HCT116 (cell line): ENCODE measurements around the gene UPB1. TPM values are rescaled to one million over a fixed set of nuclear protein-coding genes. Genes with fewer than 3 reads are reported as not detected.

Experiments used
- ATAC-seq: fragments of 200-7000 bp; cut with Tn5 transposase; 2 replicates; pipeline ENCODE4 v1.9.1; 2020; ENCODE audit warnings: mild to moderate bottlenecking, moderate library complexity
- BruUV-seq: library from RNA; stranded (reverse); fragments of 400-500 nt; replicated peaks from 2 replicates; lab custom pipeline; 2021; lab: Mats Ljungman, UMichigan
- CTCF ChIA-PET: fragments of 300-600 bp; sonication (Branson Sonifier 250); formaldehyde crosslinking; loops from one replicate; lab custom pipeline; 2021; ENCODE audit warnings: antibody characterized with exemption; lab: Charles Lee
- POLR2A ChIA-PET: fragments of 300-600, 350-600 bp; sonication (Branson Sonifier 250); formaldehyde crosslinking; loops from one replicate; lab custom pipeline; 2021; ENCODE audit warnings: antibody characterized with exemption; lab: Charles Lee
- RAD21 ChIA-PET, 2 experiments: fragments of 300-600 bp; sonication (Branson Sonifier 250); formaldehyde crosslinking; loops; one replicate each; lab custom pipeline; 2023; ENCODE audit warnings: low total read pairs in 2 of 2; ENCODE audit not compliant: uncharacterized antibody in 2 of 2, unreplicated experiment in 2 of 2, low non-redundant PET in 1 of 2; lab: Charles Lee
- DNase-seq: peaks from one replicate; pipeline ENCODE4 v3.0.0-alpha.2; 2010; ENCODE audit warnings: low read depth, low spot score
- H2AFZ ChIP-seq: fragments of 200-600 bp; shearing (Covaris generic), sonication (generic); 2 replicates; pipeline ENCODE4 v1.6.1; 2017; ENCODE audit warnings: low read depth, mixed run types, mixed read lengths, antibody characterized with exemption, low read length; ENCODE audit not compliant: poor library complexity, severe bottlenecking
- H3K27ac ChIP-seq: 2 replicates; pipeline ENCODE4 v1.5.1; 2012; ENCODE audit warnings: low read depth, low read length
- H3K27me3 ChIP-seq: fragments of 200-600 bp; sonication (generic); 2 replicates; pipeline ENCODE4 v1.6.1; 2016; ENCODE audit warnings: mixed run types, low read length, mixed read lengths; ENCODE audit not compliant: insufficient read depth
- H3K36me3 ChIP-seq, 2 experiments: fragments of 200-500 bp in 1 of 2; fragments of 200-600 bp in 1 of 2; sonication (Bioruptor generic) in 1 of 2; sonication (generic) in 1 of 2; 2 replicates each; pipeline versions ENCODE4 v1.5.1 to v1.6.1; 2014 to 2016; ENCODE audit warnings: low read length in 2 of 2, inconsistent platforms in 1 of 2, mixed read lengths in 1 of 2, mixed run types in 1 of 2; ENCODE audit not compliant: insufficient read depth in 2 of 2, control insufficient read depth in 1 of 2
- H3K4me1 ChIP-seq, 2 experiments: fragments of 200-600 bp in 1 of 2; sonication (generic) in 1 of 2; 2 replicates each; pipeline versions ENCODE4 v1.5.1 to v1.6.1; 2012 to 2017; ENCODE audit warnings: low read length in 2 of 2, inconsistent platforms in 1 of 2, mild to moderate bottlenecking in 1 of 2, mixed read lengths in 1 of 2, mixed run types in 1 of 2, moderate library complexity in 1 of 2; ENCODE audit not compliant: insufficient read depth in 2 of 2, control insufficient read depth in 1 of 2
- H3K4me2 ChIP-seq: fragments of 200-600 bp; sonication (generic); 2 replicates; pipeline ENCODE4 v1.6.1; 2017; ENCODE audit warnings: mixed run types, low read length, mixed read lengths
- H3K4me3 ChIP-seq, 2 experiments: fragments of 200-600 bp in 1 of 2; sonication (generic) in 1 of 2; replicated peaks in 1 of 2; 2 replicates each; pipeline ENCODE4 v1.5.1; 2011 to 2016; ENCODE audit warnings: low read length in 2 of 2, control low read depth in 1 of 2, low read depth in 1 of 2, mild to moderate bottlenecking in 1 of 2, mixed read lengths in 1 of 2, mixed run types in 1 of 2
- H3K79me2 ChIP-seq: fragments of 200-600 bp; sonication (generic); 2 replicates; pipeline ENCODE4 v1.6.1; 2017; ENCODE audit warnings: mild to moderate bottlenecking, mixed run types, low read length, moderate library complexity, mixed read lengths; ENCODE audit not compliant: insufficient read depth
- H3K9ac ChIP-seq: fragments of 200-600 bp; sonication (generic); 2 replicates; pipeline ENCODE4 v1.6.1; 2016; ENCODE audit warnings: low read length, mixed read lengths
- H3K9me2 ChIP-seq: fragments of 200-600 bp; sonication (generic), shearing (Covaris generic); 2 replicates; pipeline ENCODE4 v1.6.1; 2017; ENCODE audit warnings: mixed run types, mild to moderate bottlenecking, moderate library complexity; ENCODE audit not compliant: insufficient read depth
- H3K9me3 ChIP-seq, 2 experiments: fragments of 200-500 bp in 1 of 2; fragments of 200-600 bp in 1 of 2; sonication (Bioruptor generic) in 1 of 2; sonication (generic) in 1 of 2; 2 replicates each; pipeline ENCODE4 v1.6.1; 2014 to 2017; ENCODE audit warnings: low read length in 2 of 2, mixed read lengths in 2 of 2, inconsistent platforms in 1 of 2, low read depth in 1 of 2, mild to moderate bottlenecking in 1 of 2, mixed run types in 1 of 2, moderate library complexity in 1 of 2; ENCODE audit not compliant: control insufficient read depth in 1 of 2, insufficient read depth in 1 of 2
- H4K20me1 ChIP-seq: fragments of 200-600 bp; sonication (generic), shearing (Covaris generic); 2 replicates; pipeline ENCODE4 v1.6.1; 2017; ENCODE audit warnings: mixed run types, mild to moderate bottlenecking, moderate library complexity; ENCODE audit not compliant: insufficient read depth
- CBX3 ChIP-seq: IDR thresholded peaks from 2 replicates; pipeline ENCODE4 v1.6.1; 2012; ENCODE audit warnings: low read depth
- EZH2 ChIP-seq: fragments of 200-600 bp; sonication (generic); IDR thresholded peaks from 2 replicates; pipeline ENCODE4 v1.6.1; 2017; ENCODE audit warnings: antibody characterized with exemption, mixed run types
- FOSL1 ChIP-seq: IDR thresholded peaks from 2 replicates; pipeline ENCODE4 v1.6.1; 2012; ENCODE audit warnings: low read depth
- POLR2A ChIP-seq: IDR thresholded peaks from 2 replicates; pipeline ENCODE4 v1.7.0; 2011; ENCODE audit warnings: borderline replicate concordance; ENCODE audit not compliant: insufficient read depth, insufficient read length; ENCODE audit errors: extremely low read depth
- POLR2AphosphoS5 ChIP-seq: IDR thresholded peaks from 2 replicates; pipeline ENCODE4 v1.6.1; 2011; ENCODE audit warnings: mild to moderate bottlenecking, low read depth, low read length, moderate library complexity
- RAD21 ChIP-seq: IDR thresholded peaks from 2 replicates; pipeline ENCODE4 v1.6.1; 2012; ENCODE audit warnings: low read depth, mild to moderate bottlenecking
- ZBTB33 ChIP-seq: IDR thresholded peaks from 2 replicates; pipeline ENCODE4 v1.6.1; 2011; ENCODE audit warnings: mild to moderate bottlenecking, low read length, moderate library complexity; ENCODE audit not compliant: insufficient replicate concordance; ENCODE audit errors: extremely low read depth
- ZFX ChIP-seq: fragments of 450-650 bp; IDR thresholded peaks from 2 replicates; pipeline ENCODE4 v1.6.1; 2017
- intact Hi-C: fragments of 100-400 bp; cut with micrococcal nuclease; formaldehyde crosslinking; loops from 2 replicates; pipeline ENCODE4 v1.10.0; 2022
- total RNA-seq: library from RNA; stranded (reverse); gene quantifications from one replicate; pipeline ENCODE4 v1.2.1, GENCODE V29; 2021; ENCODE audit not compliant: unreplicated experiment

Gene UPB1
- total RNA-seq, 1 experiment from 2014 or later = 0.27 TPM

- RAD21 ChIA-PET = no interaction called here
- Histone ChIP-seq H4K20me1 (no peaks in the 10 kb centered on the region), H3K4me3 (no peak overlapping the region), H3K4me1 (peaks cover 4 to 13% of the 10 kb centered on the region in 2 experiments), H3K79me2 (no peaks in the 10 kb centered on the region), H3K9me3 (no peaks in the 10 kb centered on the region), H3K9me2 (no peaks in the 10 kb centered on the region), H3K27ac (no peak overlapping the region), H3K4me2 (no peak overlapping the region), H3K9ac (no peak overlapping the region), H3K36me3 (no peaks in the 10 kb centered on the region), H3K27me3 (no peaks in the 10 kb centered on the region), H2AFZ (no peak overlapping the region)
- DNase-seq = no peak
- ATAC-seq = no peak
- CTCF ChIA-PET = no interaction called here
- intact Hi-C loops = no loop called here
- no TSS peak for BruUV-seq
- TF ChIP-seq POLR2AphosphoS5 (no peak), EZH2 (no peak), ZBTB33 (no peak), ZFX (no peak), CBX3 (no peak), POLR2A (no peak), FOSL1 (no peak), RAD21 (no peak)
- POLR2A ChIA-PET = no interaction called here
These were observed 34.6 kb upstream of the UPB1 start for GRCh38 chr22:24460418-24461089.
